ENCODE data around the gene FAM107B.

DNA sequence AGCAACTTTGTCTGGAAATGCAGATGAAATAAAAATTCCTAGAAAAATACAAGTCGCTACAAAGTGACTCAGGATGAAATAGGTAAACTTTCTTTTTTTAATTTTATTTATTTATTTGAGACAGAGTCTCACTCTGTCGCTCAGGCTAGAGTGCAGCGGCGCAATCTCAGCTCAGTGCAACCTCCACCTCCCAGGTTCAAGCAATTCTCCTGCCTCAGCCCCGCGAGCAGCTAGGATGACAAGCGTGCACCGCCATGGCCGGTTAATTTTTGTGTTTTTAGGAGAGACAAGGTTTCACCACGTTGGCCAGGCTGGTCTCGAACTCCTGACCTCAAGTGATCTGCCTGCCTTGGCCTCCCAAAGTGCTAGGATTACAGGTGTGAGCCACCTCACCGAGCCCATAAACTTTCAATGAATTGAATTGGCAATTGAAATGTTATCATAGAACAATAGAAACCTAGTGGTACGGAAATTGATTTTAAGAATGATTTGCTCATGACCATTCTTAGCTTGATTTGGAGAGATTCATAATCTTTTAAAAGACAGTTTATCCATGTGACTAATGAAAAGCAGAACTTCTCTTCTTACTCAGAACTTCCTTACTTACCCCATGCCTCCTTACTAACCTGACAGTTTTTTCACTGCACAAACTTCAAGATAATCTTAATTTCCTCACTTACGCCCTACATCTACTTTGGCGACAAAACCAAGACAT, 161.7 kb downstream of the FAM107B start:
- TF ChIP-seq POLR2A (IDR thresholded peaks at IDR 0.05): no peak
- TF ChIP-seq POLR2AphosphoS5 (IDR thresholded peaks at IDR 0.05): no peak
